Caco-2 (cell line): ENCODE data around the gene KRI1. TPM values are rescaled to one million over a fixed set of nuclear protein-coding genes. Genes with fewer than 3 reads are reported as not detected.

Source experiments
- BruUV-seq: library from RNA; stranded (reverse); fragments of 400-500 nt; replicated peaks from 2 replicates; lab custom pipeline; 2021; lab: Mats Ljungman, UMichigan
- CTCF ChIA-PET: fragments of 300-600 bp; sonication (Branson Sonifier 250); formaldehyde crosslinking; loops from one replicate; lab custom pipeline; 2022; ENCODE audit warnings: antibody characterized with exemption; lab: Charles Lee
- POLR2A ChIA-PET: fragments of 300-600 bp; sonication (Branson Sonifier 250); formaldehyde crosslinking; loops from one replicate; lab custom pipeline; 2022; ENCODE audit warnings: antibody characterized with exemption; lab: Charles Lee
- DNase-seq, 2 experiments: peaks; one replicate each; pipeline versions ENCODE4 v3.0.0 to v3.0.0-alpha.2; 2020 to 2022
- H3K27me3 ChIP-seq: replicated peaks from 2 replicates; pipeline ENCODE4 v1.6.0; 2011; ENCODE audit warnings: low read length; ENCODE audit not compliant: control insufficient read depth, insufficient read depth
- H3K36me3 ChIP-seq: 2 replicates; pipeline ENCODE4 v1.5.1; 2011; ENCODE audit warnings: low read length; ENCODE audit not compliant: control insufficient read depth, insufficient read depth
- H3K4me1 ChIP-seq: fragments of 250-450 bp; sonication (Bioruptor Pico); 2 replicates; pipeline ENCODE4 v1.5.1; 2020; ENCODE audit warnings: mild to moderate bottlenecking
- H3K4me3 ChIP-seq: 2 replicates; pipeline ENCODE4 v1.5.1; 2011; ENCODE audit warnings: low read depth, mild to moderate bottlenecking, control low read depth, low read length
- H3K9me3 ChIP-seq: fragments of 250-450 bp; sonication (Bioruptor Pico); 2 replicates; pipeline ENCODE4 v1.5.1; 2020; ENCODE audit warnings: mild to moderate bottlenecking, moderate library complexity
- H3K27ac Mint-ChIP-seq: one replicate; pipeline ENCODE4 v1.8.0; 2022; ENCODE audit warnings: mixed read lengths; ENCODE audit not compliant: unreplicated experiment
- H3K27me3 Mint-ChIP-seq: one replicate; pipeline ENCODE4 v1.8.0; 2022; ENCODE audit warnings: mixed read lengths; ENCODE audit not compliant: insufficient read depth, unreplicated experiment
- H3K36me3 Mint-ChIP-seq: one replicate; pipeline ENCODE4 v1.8.0; 2022; ENCODE audit warnings: mild to moderate bottlenecking, mixed read lengths; ENCODE audit not compliant: insufficient read depth, unreplicated experiment
- H3K4me1 Mint-ChIP-seq: one replicate; pipeline ENCODE4 v1.8.0; 2022; ENCODE audit warnings: low read depth, mixed read lengths; ENCODE audit not compliant: unreplicated experiment
- H3K4me3 Mint-ChIP-seq: one replicate; pipeline ENCODE4 v1.8.0; 2022; ENCODE audit warnings: mild to moderate bottlenecking, moderate library complexity, mixed read lengths; ENCODE audit not compliant: unreplicated experiment
- H3K9me3 Mint-ChIP-seq: one replicate; pipeline ENCODE4 v1.8.0; 2022; ENCODE audit warnings: mixed read lengths; ENCODE audit not compliant: unreplicated experiment
- intact Hi-C: fragments of 100-400 bp; cut with micrococcal nuclease; formaldehyde crosslinking; loops from one replicate; pipeline ENCODE4 v1.10.0; 2022; ENCODE audit not compliant: unreplicated experiment
- total RNA-seq: library from RNA; stranded (reverse); gene quantifications from 2 replicates; pipeline ENCODE4 v1.2.3, GENCODE V29; 2022
- TF ChIP-seq, protein P1 (sequence below), 2 experiments: fragments of 200-600 bp in 1 of 2; IDR thresholded peaks; 1 replicate in 1 of 2; 2 replicates in 1 of 2; pipeline versions ENCODE4 v1.5.1 to v1.8.0; 2011 to 2022; ENCODE audit warnings: antibody characterized with exemption in 1 of 2, control low read depth in 1 of 2, inconsistent platforms in 1 of 2, low read depth in 1 of 2, low read length in 1 of 2, mild to moderate bottlenecking in 1 of 2, moderate library complexity in 1 of 2; ENCODE audit not compliant: insufficient read depth in 1 of 2, severe bottlenecking in 1 of 2, unreplicated experiment in 1 of 2

KRI1 gene
- total RNA-seq, 1 experiment from 2014 or later, result 27.0 TPM

DNA sequence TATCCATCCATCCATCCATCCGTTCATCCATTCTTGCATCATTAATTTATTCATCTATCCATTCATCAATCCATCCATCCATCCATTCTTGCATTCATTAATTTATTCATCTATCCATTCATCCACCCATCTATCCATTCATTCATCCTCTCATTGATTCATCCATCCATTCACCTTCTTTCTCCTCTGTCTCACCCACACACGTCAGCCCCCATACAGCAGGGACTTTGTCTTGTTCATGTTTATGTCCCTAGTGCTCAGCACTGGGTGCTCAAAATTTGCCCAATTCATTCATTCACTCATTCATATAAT, 22.0 kb upstream of the KRI1 start:
- no peak overlapping the region for H3K4me3 ChIP-seq
- POLR2A ChIA-PET, result no interaction called here
- no peaks in the 10 kb centered on the region for H3K4me1 ChIP-seq
- no peaks in the 10 kb centered on the region for H3K27me3 ChIP-seq
- Mint-ChIP-seq H3K36me3 (peaks cover 12% of the 10 kb centered on the region), H3K9me3 (no peaks in the 10 kb centered on the region), H3K4me1 (peaks cover 9% of the 10 kb centered on the region), H3K27ac (peak overlapping the region; percentile 65), H3K27me3 (no peaks in the 10 kb centered on the region), H3K4me3 (peak overlapping the region; percentile 80)
- CTCF ChIA-PET, result no interaction called here
- no TSS peak for BruUV-seq
- no peak for DNase-seq
- H3K9me3 ChIP-seq, result no peaks in the 10 kb centered on the region
- TF ChIP-seq, protein P1, sequence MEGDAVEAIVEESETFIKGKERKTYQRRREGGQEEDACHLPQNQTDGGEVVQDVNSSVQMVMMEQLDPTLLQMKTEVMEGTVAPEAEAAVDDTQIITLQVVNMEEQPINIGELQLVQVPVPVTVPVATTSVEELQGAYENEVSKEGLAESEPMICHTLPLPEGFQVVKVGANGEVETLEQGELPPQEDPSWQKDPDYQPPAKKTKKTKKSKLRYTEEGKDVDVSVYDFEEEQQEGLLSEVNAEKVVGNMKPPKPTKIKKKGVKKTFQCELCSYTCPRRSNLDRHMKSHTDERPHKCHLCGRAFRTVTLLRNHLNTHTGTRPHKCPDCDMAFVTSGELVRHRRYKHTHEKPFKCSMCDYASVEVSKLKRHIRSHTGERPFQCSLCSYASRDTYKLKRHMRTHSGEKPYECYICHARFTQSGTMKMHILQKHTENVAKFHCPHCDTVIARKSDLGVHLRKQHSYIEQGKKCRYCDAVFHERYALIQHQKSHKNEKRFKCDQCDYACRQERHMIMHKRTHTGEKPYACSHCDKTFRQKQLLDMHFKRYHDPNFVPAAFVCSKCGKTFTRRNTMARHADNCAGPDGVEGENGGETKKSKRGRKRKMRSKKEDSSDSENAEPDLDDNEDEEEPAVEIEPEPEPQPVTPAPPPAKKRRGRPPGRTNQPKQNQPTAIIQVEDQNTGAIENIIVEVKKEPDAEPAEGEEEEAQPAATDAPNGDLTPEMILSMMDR (IDR thresholded peaks at IDR 0.05; ENCODE audit: insufficient read depth in 1 of 2, low read depth in 1 of 2, low read length in 1 of 2, severe bottlenecking in 1 of 2, unreplicated experiment in 1 of 2), result no peak
- no peaks in the 10 kb centered on the region for H3K36me3 ChIP-seq
- intact Hi-C loops, result no loop called here

DNA sequence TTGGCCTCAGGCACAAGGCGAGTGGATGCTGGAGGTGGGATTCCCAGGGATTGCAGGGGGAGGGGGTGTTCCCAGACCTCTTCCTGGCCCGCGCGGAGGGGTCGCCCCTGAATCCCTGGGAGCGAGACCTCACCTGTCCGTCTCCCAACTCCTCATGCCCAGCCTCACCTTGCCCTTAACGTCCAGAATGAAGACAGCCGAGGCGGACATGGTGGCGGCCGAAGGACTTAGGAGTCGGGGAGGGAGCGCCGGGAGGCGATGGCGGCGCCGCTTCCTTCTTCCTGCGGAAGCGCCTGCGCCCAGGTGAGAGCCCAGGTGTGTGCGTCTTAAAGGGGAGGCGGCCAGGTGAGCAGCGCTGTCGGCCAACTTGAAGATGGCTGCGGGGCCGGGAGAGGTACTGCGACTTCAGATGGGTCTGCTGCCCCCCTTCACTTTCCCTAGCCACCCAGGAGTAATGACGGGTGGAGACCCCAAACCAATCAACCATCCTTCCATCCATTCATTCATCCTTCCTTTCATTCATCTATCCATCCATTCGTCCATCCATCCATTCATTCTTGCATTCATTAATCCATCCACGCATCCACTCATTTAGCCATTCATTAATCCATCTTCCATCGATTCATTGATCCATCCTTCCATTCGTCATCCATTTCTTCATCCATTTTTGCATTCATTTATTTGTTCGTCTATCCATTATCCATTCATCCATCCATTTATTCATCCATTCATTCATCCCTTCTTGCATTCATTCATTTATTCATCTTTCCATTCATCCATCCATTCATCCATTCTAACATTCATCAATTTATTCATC, 21.4 kb upstream of the KRI1 start, which contains the start of gene AP1M2:
Gene AP1M2, minus strand, starts transcription at position 291 of the 817 bp plus-strand sequence. Its CDS starts 81 bp downstream, at position 210.
- no peaks in the 10 kb centered on the region for H3K4me1 ChIP-seq
- peak within 1 kb of the TSS; percentile 66 for H3K4me3 ChIP-seq
- Mint-ChIP-seq H3K9me3 (no peaks in the 10 kb centered on the region), H3K4me1 (peaks cover 9% of the 10 kb centered on the region), H3K27ac (peak within 1 kb of the TSS; percentile 65), H3K27me3 (no peaks in the 10 kb centered on the region), H3K4me3 (peak within 1 kb of the TSS; percentile 80), H3K36me3 (peaks cover 15% of the 10 kb centered on the region)
- ChIA-PET CTCF (no interaction called here), POLR2A (no interaction called here)
- BruUV-seq, result no TSS peak
- TF ChIP-seq, protein P1 (IDR thresholded peaks at IDR 0.05; ENCODE audit: insufficient read depth in 1 of 2, low read depth in 1 of 2, low read length in 1 of 2, severe bottlenecking in 1 of 2, unreplicated experiment in 1 of 2), result no peak
- DNase-seq, result peak; percentile 74 to 76
- intact Hi-C loops, result no loop called here
- no peaks in the 10 kb centered on the region for H3K9me3 ChIP-seq
- no peaks in the 10 kb centered on the region for H3K36me3 ChIP-seq
- H3K27me3 ChIP-seq, result no peaks in the 10 kb centered on the region

DNA sequence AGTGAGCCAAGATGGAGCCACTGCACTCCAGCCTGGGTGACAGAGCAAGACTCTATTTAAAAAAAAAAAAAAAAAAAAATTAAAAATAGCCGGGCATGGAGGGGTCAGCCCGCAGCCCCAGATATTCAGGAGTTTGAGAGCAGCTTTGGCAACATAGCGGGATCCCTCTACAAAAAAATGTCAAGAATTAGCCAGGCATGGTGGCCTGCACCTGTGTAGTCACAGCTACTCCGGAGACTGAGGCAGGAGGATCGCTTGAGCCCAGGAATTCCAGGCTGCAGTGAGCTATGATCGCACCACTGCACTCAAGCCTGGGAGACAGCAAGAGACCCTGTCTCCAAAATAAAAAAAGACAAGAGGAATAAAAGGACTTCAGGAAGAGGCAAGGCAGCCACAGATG, 20.6 kb upstream of the KRI1 start:
- no peaks in the 10 kb centered on the region for H3K27me3 Mint-ChIP-seq
- no TSS peak for BruUV-seq
- peak overlapping the region; percentile 80 for H3K4me3 Mint-ChIP-seq
- H3K9me3 Mint-ChIP-seq, result no peaks in the 10 kb centered on the region
- H3K36me3 Mint-ChIP-seq, result peaks cover 23% of the 10 kb centered on the region
- H3K27ac Mint-ChIP-seq, result peak overlapping the region; percentile 65
- ChIA-PET CTCF (no interaction called here), POLR2A (interaction anchor here (0.6 kb wide), 1 partner anchor 9 kb away, joined by 3 read pairs; no protein-coding TSS in a partner anchor)
- no peaks in the 10 kb centered on the region for H3K4me1 ChIP-seq
- H3K4me3 ChIP-seq, result peak overlapping the region; percentile 66
- TF ChIP-seq, protein P1 (IDR thresholded peaks at IDR 0.05; ENCODE audit: insufficient read depth in 1 of 2, low read depth in 1 of 2, low read length in 1 of 2, severe bottlenecking in 1 of 2, unreplicated experiment in 1 of 2), result no peak
- intact Hi-C loops, result no loop called here
- no peaks in the 10 kb centered on the region for H3K36me3 ChIP-seq
- H3K4me1 Mint-ChIP-seq, result peaks cover 9% of the 10 kb centered on the region
- DNase-seq, result no peak
- no peaks in the 10 kb centered on the region for H3K27me3 ChIP-seq
- no peaks in the 10 kb centered on the region for H3K9me3 ChIP-seq
